Endothelial cell of umbilical vein (primary cell): Measurements from ENCODE around the gene TTLL10.

Experiments used
- CTCF ChIP-seq, 2 donors: IDR thresholded peaks; 1 replicate in 1 of 2; 2 replicates in 1 of 2; pipeline ENCODE4 v1.5.1; 2011; ENCODE audit warnings: low read length in 2 of 2, mild to moderate bottlenecking in 2 of 2, moderate library complexity in 2 of 2, control low read depth in 1 of 2, inconsistent platforms in 1 of 2, low read depth in 1 of 2; ENCODE audit not compliant: insufficient read depth in 1 of 2; ENCODE audit errors: extremely low read depth in 1 of 2
- EZH2 ChIP-seq: IDR thresholded peaks from 2 replicates; pipeline ENCODE4 v1.6.1; 2012; ENCODE audit warnings: borderline replicate concordance, low read depth, mild to moderate bottlenecking, moderate library complexity, low read length, inconsistent platforms; ENCODE audit not compliant: severe bottlenecking
- FOS ChIP-seq: IDR thresholded peaks from 2 replicates; pipeline ENCODE4 v1.6.1; 2011; ENCODE audit warnings: mild to moderate bottlenecking, low read length, moderate library complexity, borderline replicate concordance; ENCODE audit not compliant: insufficient read depth
- GATA2 ChIP-seq: IDR thresholded peaks from 2 replicates; pipeline ENCODE4 v1.7.0; 2011; ENCODE audit warnings: low read depth, mild to moderate bottlenecking, moderate library complexity, mixed read lengths, low read length; ENCODE audit not compliant: insufficient read length, insufficient read depth
- JUN ChIP-seq: IDR thresholded peaks from 2 replicates; pipeline ENCODE4 v1.6.1; 2011; ENCODE audit warnings: borderline replicate concordance, low read depth; ENCODE audit not compliant: insufficient read length, insufficient read depth
- MAX ChIP-seq: IDR thresholded peaks from 2 replicates; pipeline ENCODE4 v1.6.1; 2011; ENCODE audit not compliant: insufficient read depth, insufficient read length
- MYC ChIP-seq: IDR thresholded peaks from one replicate; pipeline ENCODE4 v1.6.1; 2011; ENCODE audit warnings: mild to moderate bottlenecking, low read depth, low read length
- POLR2A ChIP-seq: IDR thresholded peaks from 2 replicates; pipeline ENCODE4 v1.6.1; 2012; ENCODE audit warnings: low read depth, mild to moderate bottlenecking, control low read depth, low read length
- POLR2AphosphoS5 ChIP-seq: IDR thresholded peaks from 2 replicates; pipeline ENCODE4 v1.6.1; 2012; ENCODE audit warnings: low read depth, mild to moderate bottlenecking, control low read depth, low read length, moderate library complexity; ENCODE audit not compliant: insufficient read depth

- TF ChIP-seq CTCF (IDR thresholded peaks at IDR 0.05; ENCODE audit: extremely low read depth in 1 of 2, insufficient read depth in 1 of 2, low read depth in 1 of 2, low read length in 2 of 2) = no peak
- TF ChIP-seq MYC = no peak
- TF ChIP-seq POLR2AphosphoS5 = no peak
- TF ChIP-seq POLR2A = no peak
- TF ChIP-seq GATA2 = no peak
- TF ChIP-seq EZH2 = no peak
- TF ChIP-seq MAX = no peak
- TF ChIP-seq FOS = no peak
- no peak for TF ChIP-seq JUN
Measured at GRCh38 chr1:1222575-1223225, 49.0 kb downstream of the TTLL10 start.
